Activated naive CD4-positive, alpha-beta T cell treated with anti-CD3 and anti-CD28 coated beads for 36 hours (primary cell): ENCODE measurements around the gene ZNF521. TPM values are rescaled to one million over a fixed set of nuclear protein-coding genes. Genes with fewer than 3 reads are reported as not detected.

Experiments used
- CTCF ChIA-PET: fragments of 350-600 bp; sonication (Branson Sonifier 250); formaldehyde crosslinking; loops from one replicate; lab custom pipeline; 2021; ENCODE audit warnings: antibody characterized with exemption; lab: Charles Lee
- DNase-seq: peaks from one replicate; pipeline ENCODE4 v3.0.0-alpha.2; 2020
- H3K27ac Mint-ChIP-seq: one replicate; pipeline ENCODE4 v1.8.0; 2021; ENCODE audit warnings: mild to moderate bottlenecking, mixed read lengths
- H3K27me3 Mint-ChIP-seq: one replicate; pipeline ENCODE4 v1.8.0; 2021; ENCODE audit warnings: low read depth, mixed read lengths
- H3K36me3 Mint-ChIP-seq: one replicate; pipeline ENCODE4 v1.8.0; 2021; ENCODE audit warnings: low read depth, mixed read lengths
- H3K4me1 Mint-ChIP-seq: one replicate; pipeline ENCODE4 v1.8.0; 2021; ENCODE audit warnings: low read depth, mixed read lengths
- H3K4me3 Mint-ChIP-seq: one replicate; pipeline ENCODE4 v1.8.0; 2021; ENCODE audit warnings: mild to moderate bottlenecking, moderate library complexity, mixed read lengths
- H3K9me3 Mint-ChIP-seq: one replicate; pipeline ENCODE4 v1.8.0; 2021; ENCODE audit warnings: mixed read lengths
- intact Hi-C: fragments of 100-400 bp; cut with micrococcal nuclease; formaldehyde crosslinking; loops from one replicate; pipeline ENCODE4 v1.15.1; 2023
- total RNA-seq, 2 experiments: library from RNA; stranded (reverse); gene quantifications; one replicate each; pipeline ENCODE4 v1.2.3, GENCODE V29; 2021

The ZNF521 gene
- total RNA-seq, 2 experiments from 2014 or later = not detected

DNA sequence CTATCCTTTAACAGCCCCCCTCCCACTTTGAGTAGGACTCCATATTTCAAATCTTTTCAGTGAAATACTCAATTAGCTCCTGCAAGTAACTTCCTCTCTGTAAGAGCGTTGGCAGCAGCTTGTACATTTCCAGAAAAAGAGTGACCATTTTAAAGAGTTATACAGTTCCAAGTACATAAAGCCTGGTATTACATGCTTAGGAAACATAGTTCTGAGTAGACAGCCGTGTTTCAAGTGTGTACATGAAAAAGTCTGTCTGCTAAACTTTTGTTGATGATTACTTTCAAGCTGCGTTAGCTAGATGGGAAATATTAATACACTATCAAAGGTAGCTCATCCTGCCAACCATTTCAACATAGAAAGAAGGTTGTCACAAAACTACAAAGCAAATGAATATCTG, 112.8 kb downstream of the ZNF521 start:
- H3K27ac Mint-ChIP-seq = no peak overlapping the region
- no peaks in the 10 kb centered on the region for H3K4me1 Mint-ChIP-seq
- CTCF ChIA-PET = no interaction called here
- no peak for DNase-seq
- intact Hi-C loops = no loop called here
- no peak overlapping the region for H3K4me3 Mint-ChIP-seq
- no peaks in the 10 kb centered on the region for H3K36me3 Mint-ChIP-seq
- no peaks in the 10 kb centered on the region for H3K27me3 Mint-ChIP-seq
- H3K9me3 Mint-ChIP-seq = no peaks in the 10 kb centered on the region

DNA sequence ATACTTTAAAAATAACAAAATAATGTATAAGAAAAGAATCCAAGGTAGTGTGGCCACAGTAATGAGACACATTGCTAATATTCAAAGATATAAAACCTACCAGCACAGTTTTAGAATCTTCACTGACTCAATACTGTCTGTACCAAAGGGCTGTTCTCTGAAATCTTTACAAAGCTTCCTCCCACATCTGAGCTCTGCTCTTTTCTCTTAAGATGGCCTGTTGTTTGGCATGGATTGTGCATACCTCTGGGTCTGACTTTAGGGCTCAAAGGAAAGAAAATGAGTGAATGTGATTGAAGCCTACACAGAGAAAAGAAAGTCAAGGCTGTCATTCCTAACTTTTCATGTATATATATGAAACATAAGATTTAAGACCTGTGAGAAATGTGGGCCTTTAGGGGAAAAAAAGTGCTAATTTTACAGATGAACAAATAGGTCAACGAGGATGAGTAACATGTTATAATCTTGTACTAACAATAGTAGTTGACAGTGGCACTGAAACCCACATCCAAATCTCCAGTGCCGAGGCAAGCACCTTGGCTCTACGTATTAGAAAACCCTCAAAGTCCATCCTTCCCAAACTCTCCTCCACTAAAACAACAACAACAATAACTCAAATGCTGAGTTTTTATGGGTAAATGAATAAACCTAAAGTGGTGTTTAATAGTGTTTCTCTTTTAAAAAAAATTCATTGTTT, 114.2 kb downstream of the ZNF521 start:
- DNase-seq = no peak
- intact Hi-C loops = no loop called here
- Mint-ChIP-seq H3K4me3 (no peak overlapping the region), H3K4me1 (no peaks in the 10 kb centered on the region), H3K27ac (no peak overlapping the region), H3K36me3 (no peaks in the 10 kb centered on the region), H3K9me3 (no peaks in the 10 kb centered on the region), H3K27me3 (peaks cover 2% of the 10 kb centered on the region)
- CTCF ChIA-PET = no interaction called here

DNA sequence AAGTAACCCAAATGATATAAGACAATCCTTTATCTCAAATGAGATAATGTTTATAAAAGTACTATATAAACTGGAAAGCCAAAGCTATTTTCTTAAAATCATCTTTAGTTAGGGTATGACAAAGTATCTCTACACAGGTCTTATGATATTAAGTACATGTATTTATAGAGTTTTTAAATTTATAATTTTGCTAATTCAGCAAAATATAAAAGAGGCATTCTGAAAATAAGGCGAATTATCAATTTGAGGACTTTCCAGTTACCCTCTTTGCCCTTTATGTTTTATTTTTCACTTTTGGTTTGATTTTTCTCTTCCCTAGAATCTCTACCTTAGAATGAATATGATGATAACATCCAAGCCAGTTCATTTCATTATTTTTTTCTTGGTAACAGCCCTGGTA, 115.2 kb downstream of the ZNF521 start:
- CTCF ChIA-PET = no interaction called here
- no peaks in the 10 kb centered on the region for H3K36me3 Mint-ChIP-seq
- no peaks in the 10 kb centered on the region for H3K9me3 Mint-ChIP-seq
- intact Hi-C loops = no loop called here
- DNase-seq = no peak
- no peaks in the 10 kb centered on the region for H3K4me1 Mint-ChIP-seq
- peaks cover 2% of the 10 kb centered on the region for H3K27me3 Mint-ChIP-seq
- no peak overlapping the region for H3K4me3 Mint-ChIP-seq
- no peak overlapping the region for H3K27ac Mint-ChIP-seq

DNA sequence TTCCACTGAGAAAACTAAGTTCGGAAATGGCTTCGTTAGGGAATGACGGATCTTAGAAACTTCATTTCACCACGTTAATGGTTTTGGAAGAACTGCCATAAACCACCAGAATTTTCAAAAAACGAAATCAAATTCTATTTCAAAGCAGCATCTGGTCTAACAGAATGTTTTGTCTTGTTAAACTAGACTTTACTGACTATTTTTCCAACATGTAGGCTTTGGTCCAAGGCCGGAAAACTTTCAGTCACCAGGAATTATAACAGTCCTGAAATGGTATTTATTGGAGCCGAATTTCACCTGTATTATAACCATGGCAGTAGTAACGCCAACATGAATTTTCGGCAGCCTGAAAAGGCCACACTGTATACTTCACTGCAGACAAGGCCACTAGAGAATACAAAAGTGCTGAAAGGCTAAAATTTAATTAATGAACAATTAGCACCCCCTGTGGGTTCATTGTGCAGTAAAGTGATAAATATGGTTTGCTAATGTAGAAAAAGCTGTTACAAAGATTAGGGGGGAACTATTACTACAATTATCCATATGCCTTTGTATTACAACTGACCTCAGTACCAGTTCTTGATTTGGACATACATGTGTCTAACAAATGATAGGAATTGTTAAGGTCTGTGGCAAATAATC, 116.4 kb downstream of the ZNF521 start:
- Mint-ChIP-seq H3K27ac (no peak overlapping the region), H3K4me3 (no peak overlapping the region), H3K36me3 (no peaks in the 10 kb centered on the region), H3K27me3 (peaks cover 2% of the 10 kb centered on the region), H3K9me3 (no peaks in the 10 kb centered on the region), H3K4me1 (no peaks in the 10 kb centered on the region)
- intact Hi-C loops = no loop called here
- CTCF ChIA-PET = no interaction called here
- no peak for DNase-seq

DNA sequence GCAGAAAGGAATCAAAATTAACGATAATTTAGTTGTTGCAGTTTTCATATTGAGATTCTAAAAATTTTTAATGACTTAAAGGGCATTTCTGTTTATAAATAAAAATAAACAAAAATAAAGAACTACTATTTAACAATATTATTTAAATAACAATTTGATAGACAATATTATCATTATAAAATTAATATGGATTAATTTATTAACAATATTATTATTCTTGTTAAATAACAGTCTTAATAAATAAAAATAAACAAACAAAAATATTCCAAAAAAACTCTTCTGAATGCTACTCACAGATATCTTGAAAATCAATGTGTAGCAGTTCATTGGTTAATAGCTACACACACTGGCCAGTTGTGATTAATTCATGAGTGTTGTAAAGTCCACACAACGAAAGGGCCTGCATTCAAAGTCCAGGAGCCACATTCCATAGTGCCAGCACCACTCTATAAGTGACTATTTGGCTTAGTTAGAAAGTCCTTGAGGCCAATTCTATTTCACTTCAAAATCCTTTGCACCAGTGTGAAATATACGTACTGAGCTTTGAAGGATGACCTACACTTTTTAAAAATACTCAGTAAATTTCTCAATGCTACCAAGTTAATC, 117.1 kb downstream of the ZNF521 start:
- intact Hi-C loops = no loop called here
- Mint-ChIP-seq H3K27me3 (peaks cover 2% of the 10 kb centered on the region), H3K4me3 (no peak overlapping the region), H3K9me3 (no peaks in the 10 kb centered on the region), H3K36me3 (no peaks in the 10 kb centered on the region), H3K27ac (no peak overlapping the region), H3K4me1 (no peaks in the 10 kb centered on the region)
- DNase-seq = no peak
- CTCF ChIA-PET = no interaction called here

DNA sequence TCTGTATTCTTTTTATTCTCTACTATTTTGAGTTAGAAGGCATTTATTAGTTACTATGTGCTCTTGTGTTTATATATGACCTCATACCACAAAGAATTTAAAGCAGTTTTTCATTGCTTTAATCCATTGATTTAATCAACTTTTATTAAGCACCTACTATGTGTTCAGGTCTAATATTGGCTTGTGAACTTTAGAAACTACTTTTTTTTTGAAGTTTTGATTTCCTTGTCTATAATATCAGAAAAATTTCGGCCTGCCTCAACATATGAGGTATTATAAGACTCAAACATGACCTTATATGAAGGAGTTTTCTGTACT, 117.7 kb downstream of the ZNF521 start:
- H3K4me1 Mint-ChIP-seq = no peaks in the 10 kb centered on the region
- no peaks in the 10 kb centered on the region for H3K36me3 Mint-ChIP-seq
- H3K9me3 Mint-ChIP-seq = no peaks in the 10 kb centered on the region
- H3K4me3 Mint-ChIP-seq = no peak overlapping the region
- no peak for DNase-seq
- CTCF ChIA-PET = no interaction called here
- H3K27me3 Mint-ChIP-seq = peaks cover 2% of the 10 kb centered on the region
- intact Hi-C loops = no loop called here
- no peak overlapping the region for H3K27ac Mint-ChIP-seq

DNA sequence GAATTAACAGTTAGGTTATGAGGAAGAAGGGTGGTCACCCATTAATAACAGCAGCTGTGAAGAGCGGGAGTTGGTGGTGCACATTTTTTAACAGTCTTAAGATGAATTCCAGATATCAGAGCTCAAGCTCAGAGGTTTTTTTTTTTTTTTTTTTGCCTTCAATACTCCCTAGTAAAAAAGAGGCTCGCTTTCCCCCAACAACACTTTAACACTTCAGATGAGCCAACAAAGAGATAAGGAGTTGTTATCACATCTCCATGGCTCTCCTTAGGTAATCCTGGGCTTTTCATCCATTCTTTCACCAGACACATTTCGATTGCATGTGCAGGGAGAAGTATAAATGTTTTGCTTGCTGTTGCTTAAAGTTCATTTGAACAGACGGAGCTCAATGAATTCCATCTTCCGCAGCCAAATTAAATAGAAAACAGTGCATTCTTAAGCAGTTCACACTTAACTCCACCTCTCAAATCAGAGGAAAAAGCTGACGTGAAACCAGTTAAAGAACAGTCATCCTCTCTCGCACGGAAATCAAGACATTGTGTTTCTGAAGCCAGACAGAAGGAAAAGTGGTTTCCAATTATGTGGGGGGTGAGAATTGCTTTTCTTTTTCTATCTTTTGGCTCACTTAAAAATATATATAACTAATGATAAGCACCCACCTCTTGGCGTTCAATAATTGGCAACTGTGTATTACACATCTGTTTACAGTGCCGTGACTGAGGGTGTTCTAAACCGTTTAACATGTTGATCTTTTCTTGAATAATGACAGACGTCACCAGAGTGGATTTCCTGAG, 118.2 kb downstream of the ZNF521 start:
- Mint-ChIP-seq H3K4me3 (no peak overlapping the region), H3K27ac (no peak overlapping the region), H3K36me3 (no peaks in the 10 kb centered on the region), H3K9me3 (no peaks in the 10 kb centered on the region), H3K4me1 (no peaks in the 10 kb centered on the region), H3K27me3 (peaks cover 2% of the 10 kb centered on the region)
- intact Hi-C loops = no loop called here
- DNase-seq = no peak
- CTCF ChIA-PET = no interaction called here

DNA sequence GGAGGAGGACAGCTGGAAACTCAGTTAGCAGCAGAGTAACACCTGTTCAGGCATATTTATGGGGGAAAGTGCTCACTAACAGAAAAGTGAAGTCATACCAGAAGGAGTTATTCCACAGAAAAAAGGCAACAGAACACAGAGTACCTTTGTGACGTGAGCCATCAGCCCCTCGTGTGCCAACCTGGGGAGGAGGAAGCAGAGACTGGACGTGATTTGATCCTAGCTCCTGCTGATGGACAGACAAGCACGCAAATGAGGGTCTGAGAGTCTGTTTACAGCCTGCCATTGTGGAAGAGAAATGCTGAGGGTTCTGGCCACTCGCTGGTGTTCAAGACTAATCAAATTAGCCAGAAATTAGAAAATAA, 120.7 kb downstream of the ZNF521 start:
- H3K27ac Mint-ChIP-seq = no peak overlapping the region
- no peak overlapping the region for H3K4me3 Mint-ChIP-seq
- H3K4me1 Mint-ChIP-seq = no peaks in the 10 kb centered on the region
- H3K27me3 Mint-ChIP-seq = peaks cover 2% of the 10 kb centered on the region
- no peaks in the 10 kb centered on the region for H3K9me3 Mint-ChIP-seq
- intact Hi-C loops = no loop called here
- CTCF ChIA-PET = no interaction called here
- H3K36me3 Mint-ChIP-seq = no peaks in the 10 kb centered on the region
- DNase-seq = no peak

DNA sequence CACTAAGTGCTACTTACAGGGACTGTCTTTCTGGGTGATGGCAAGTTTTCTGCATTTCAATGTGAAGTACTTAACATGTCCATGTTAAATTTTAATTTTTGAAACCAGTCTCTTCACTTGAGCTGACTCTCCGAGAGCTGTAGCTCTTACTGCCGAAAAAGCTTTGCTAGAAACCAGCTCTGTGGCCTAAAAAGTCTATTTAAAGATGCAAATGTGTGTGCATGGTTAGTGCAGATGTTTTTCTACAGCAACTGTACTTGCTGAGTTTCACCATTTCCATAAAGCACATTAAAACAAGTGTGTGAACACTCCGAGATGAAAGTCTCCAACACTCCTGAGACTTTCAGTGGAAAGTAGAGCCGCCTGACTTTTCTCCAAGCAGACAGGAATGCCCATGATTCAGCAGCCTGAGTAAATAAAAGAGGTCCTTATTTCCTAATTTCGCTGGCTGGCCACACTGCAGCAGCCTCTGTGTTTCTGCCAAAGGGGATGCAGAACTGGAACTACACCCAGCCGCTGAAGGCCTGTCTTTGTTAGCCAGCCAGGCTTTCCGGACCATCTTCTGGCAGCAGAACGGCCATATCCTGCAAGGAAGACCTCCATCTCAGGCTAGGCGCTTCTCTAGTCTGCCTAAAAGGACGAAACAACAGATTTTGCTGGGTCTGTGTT, 121.2 kb downstream of the ZNF521 start:
- Mint-ChIP-seq H3K4me3 (no peak overlapping the region), H3K36me3 (no peaks in the 10 kb centered on the region), H3K27ac (no peak overlapping the region), H3K9me3 (no peaks in the 10 kb centered on the region), H3K27me3 (peaks cover 2% of the 10 kb centered on the region), H3K4me1 (no peaks in the 10 kb centered on the region)
- DNase-seq = no peak
- intact Hi-C loops = no loop called here
- CTCF ChIA-PET = no interaction called here

DNA sequence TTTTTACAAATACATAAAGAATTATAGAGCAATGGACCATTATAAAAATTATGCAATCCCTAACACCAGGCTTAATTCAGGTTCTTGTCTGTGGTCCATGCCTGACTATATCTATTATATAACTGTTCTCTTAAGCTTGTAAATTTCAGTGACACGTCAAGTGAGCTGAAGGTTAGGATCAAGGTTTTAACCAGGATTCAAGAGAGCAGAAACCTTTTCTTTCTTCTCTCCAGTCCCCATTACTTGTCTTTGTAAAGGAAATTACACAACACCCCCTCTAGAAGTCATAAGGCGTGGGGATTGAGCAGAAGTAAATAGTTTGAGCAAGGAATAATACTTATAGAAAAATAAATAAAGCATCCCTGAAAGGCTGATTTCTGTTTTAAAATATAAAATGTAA, 122.0 kb downstream of the ZNF521 start:
- Mint-ChIP-seq H3K4me1 (no peaks in the 10 kb centered on the region), H3K9me3 (no peaks in the 10 kb centered on the region), H3K27ac (no peak overlapping the region), H3K27me3 (peaks cover 2% of the 10 kb centered on the region), H3K36me3 (no peaks in the 10 kb centered on the region), H3K4me3 (no peak overlapping the region)
- DNase-seq = no peak
- CTCF ChIA-PET = no interaction called here
- intact Hi-C loops = no loop called here

DNA sequence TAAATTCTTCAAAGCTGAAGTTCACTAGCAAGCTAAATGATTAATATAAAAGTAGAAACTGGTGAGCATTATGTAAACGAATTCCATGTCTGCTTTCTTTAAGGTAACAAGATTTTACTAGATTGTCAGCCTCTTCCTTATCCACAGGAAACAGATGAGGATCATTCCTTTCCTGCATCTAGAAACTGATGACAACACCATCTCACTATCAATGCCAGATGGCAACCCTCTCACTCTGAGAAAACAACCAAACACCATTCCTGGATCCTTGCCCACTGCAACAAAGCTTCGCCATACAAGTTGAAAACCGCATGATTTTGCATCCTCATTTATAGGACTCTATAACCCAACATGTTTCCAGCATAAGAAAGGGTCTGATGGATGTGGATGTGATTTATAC, 122.9 kb downstream of the ZNF521 start:
- Mint-ChIP-seq H3K27me3 (peaks cover 2% of the 10 kb centered on the region), H3K4me1 (no peaks in the 10 kb centered on the region), H3K27ac (no peak overlapping the region), H3K9me3 (no peaks in the 10 kb centered on the region), H3K4me3 (no peak overlapping the region), H3K36me3 (no peaks in the 10 kb centered on the region)
- intact Hi-C loops = no loop called here
- CTCF ChIA-PET = no interaction called here
- DNase-seq = no peak

DNA sequence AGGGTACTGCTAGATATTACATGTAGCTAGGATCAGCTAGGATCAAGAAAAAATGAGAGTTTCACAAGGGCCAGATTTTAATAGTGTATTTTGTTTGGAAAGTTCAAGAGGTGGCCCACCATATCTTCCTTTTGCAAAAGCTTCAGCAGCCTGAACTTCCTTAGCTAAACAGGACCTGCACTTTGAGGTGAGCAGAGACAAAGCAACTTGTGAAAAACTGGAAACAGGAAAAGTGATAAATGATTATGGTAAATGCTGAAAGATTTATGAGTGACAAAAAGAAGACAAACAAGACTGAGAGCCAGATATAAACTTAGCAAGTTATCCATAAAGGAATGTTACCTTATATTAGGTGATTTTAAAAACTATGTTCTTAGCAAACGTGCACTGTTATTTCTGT, 123.6 kb downstream of the ZNF521 start:
- no peak overlapping the region for H3K4me3 Mint-ChIP-seq
- intact Hi-C loops = no loop called here
- H3K27me3 Mint-ChIP-seq = peaks cover 2% of the 10 kb centered on the region
- DNase-seq = no peak
- H3K4me1 Mint-ChIP-seq = no peaks in the 10 kb centered on the region
- no peaks in the 10 kb centered on the region for H3K9me3 Mint-ChIP-seq
- H3K27ac Mint-ChIP-seq = no peak overlapping the region
- no peaks in the 10 kb centered on the region for H3K36me3 Mint-ChIP-seq
- CTCF ChIA-PET = no interaction called here
